KMS-11 (cell line): ENCODE data around the gene CHMP6.

Experiments used
- H2AFZ ChIP-seq: fragments of 200-600 bp; sonication (generic); 2 replicates; pipeline ENCODE4 v1.6.1; 2016; ENCODE audit warnings: antibody characterized with exemption, mixed run types, low read depth
- H3K27ac ChIP-seq: fragments of 200-600 bp; sonication (generic); 2 replicates; pipeline ENCODE4 v1.6.1; 2016; ENCODE audit warnings: mild to moderate bottlenecking, mixed run types
- H3K27me3 ChIP-seq: fragments of 200-600 bp; sonication (generic); 2 replicates; pipeline ENCODE4 v1.6.1; 2017; ENCODE audit warnings: mild to moderate bottlenecking, low read depth, mixed run types, moderate library complexity; ENCODE audit not compliant: insufficient read depth
- H3K36me3 ChIP-seq: fragments of 200-600 bp; sonication (generic); 2 replicates; pipeline ENCODE4 v1.6.1; 2017; ENCODE audit warnings: mild to moderate bottlenecking, mixed run types; ENCODE audit not compliant: insufficient read depth
- H3K4me1 ChIP-seq: fragments of 200-600 bp; sonication (generic); 2 replicates; pipeline ENCODE4 v1.6.1; 2016; ENCODE audit warnings: mild to moderate bottlenecking, low read depth, mixed run types; ENCODE audit not compliant: poor library complexity, severe bottlenecking
- H3K4me2 ChIP-seq: fragments of 200-600 bp; sonication (generic); 2 replicates; pipeline ENCODE4 v1.7.0; 2016; ENCODE audit warnings: mild to moderate bottlenecking, mixed run types
- H3K4me3 ChIP-seq: fragments of 200-600 bp; sonication (generic); IDR thresholded peaks from 2 replicates; pipeline ENCODE4 v1.6.1; 2017; ENCODE audit warnings: low read depth, low read length, mixed read lengths; ENCODE audit not compliant: insufficient read depth
- H3K79me2 ChIP-seq: fragments of 200-600 bp; sonication (generic); 2 replicates; pipeline ENCODE4 v1.6.1; 2016; ENCODE audit warnings: low read depth, mixed run types; ENCODE audit not compliant: insufficient read depth
- H3K9ac ChIP-seq: fragments of 200-600 bp; sonication (generic); 2 replicates; pipeline ENCODE4 v1.6.1; 2016; ENCODE audit warnings: mild to moderate bottlenecking, mixed run types
- H4K20me1 ChIP-seq: fragments of 200-600 bp; sonication (generic); 2 replicates; pipeline ENCODE4 v1.6.1; 2016; ENCODE audit warnings: mild to moderate bottlenecking, mixed run types; ENCODE audit not compliant: insufficient read depth
- CTCF ChIP-seq: fragments of 200-600 bp; sonication (generic); conservative IDR thresholded peaks from 2 replicates; pipeline ENCODE4 v1.6.1; 2017; ENCODE audit warnings: low read depth, mild to moderate bottlenecking, antibody characterized with exemption, low read length, moderate library complexity, mixed read lengths

Gene CHMP6

GRCh38 chr17:81032641-81033480, 41.2 kb downstream of the CHMP6 start:
- no peaks in the 10 kb centered on the region for H3K36me3 ChIP-seq
- H3K79me2 ChIP-seq = no peaks in the 10 kb centered on the region
- H4K20me1 ChIP-seq = no peaks in the 10 kb centered on the region
- no peak overlapping the region for H3K27ac ChIP-seq
- H3K27me3 ChIP-seq = peaks cover 87% of the 10 kb centered on the region
- no peak overlapping the region for H3K9ac ChIP-seq
- H3K4me3 ChIP-seq = no peak overlapping the region
- no peaks in the 10 kb centered on the region for H3K4me1 ChIP-seq
- no peak overlapping the region for H2AFZ ChIP-seq
- no peak for TF ChIP-seq CTCF
- H3K4me2 ChIP-seq = no peak overlapping the region

GRCh38 chr17:81033535-81034167, 42.0 kb downstream of the CHMP6 start:
- Histone ChIP-seq H3K27ac (no peak overlapping the region), H3K4me3 (no peak overlapping the region), H2AFZ (peak overlapping the region; percentile 38; the same call in 1 of the 2 replicates), H4K20me1 (no peaks in the 10 kb centered on the region), H3K9ac (no peak overlapping the region), H3K4me1 (no peaks in the 10 kb centered on the region), H3K79me2 (no peaks in the 10 kb centered on the region), H3K4me2 (no peak overlapping the region; the same call in 1 of the 2 replicates), H3K27me3 (peaks cover 87% of the 10 kb centered on the region), H3K36me3 (no peaks in the 10 kb centered on the region)
- TF ChIP-seq CTCF = no peak

GRCh38 chr17:81034168-81034777, 42.6 kb downstream of the CHMP6 start:
- Histone ChIP-seq H3K79me2 (no peaks in the 10 kb centered on the region), H3K4me3 (no peak overlapping the region), H3K36me3 (no peaks in the 10 kb centered on the region), H3K4me1 (no peaks in the 10 kb centered on the region), H3K4me2 (peak overlapping the region; percentile 48), H3K9ac (no peak overlapping the region), H3K27me3 (peaks cover 87% of the 10 kb centered on the region), H4K20me1 (no peaks in the 10 kb centered on the region), H3K27ac (no peak overlapping the region), H2AFZ (peak overlapping the region; percentile 38; the same call in 1 of the 2 replicates)
- no peak for TF ChIP-seq CTCF

GRCh38 chr17:81034779-81035520, 43.3 kb downstream of the CHMP6 start, which contains the start of gene BAIAP2:
Gene BAIAP2 (plus strand): TSS chr17:81035151. CDS start chr17:81035255, 104 bp downstream.
- peaks cover 87% of the 10 kb centered on the region for H3K27me3 ChIP-seq
- H3K4me2 ChIP-seq = peak within 1 kb of the TSS; percentile 48
- no peak within 1 kb of the TSS for H3K9ac ChIP-seq
- H2AFZ ChIP-seq = peak within 1 kb of the TSS; percentile 38; the same call in 1 of the 2 replicates
- no peak within 1 kb of the TSS for H3K4me3 ChIP-seq
- no peaks in the 10 kb centered on the region for H3K79me2 ChIP-seq
- H3K36me3 ChIP-seq = no peaks in the 10 kb centered on the region
- no peak within 1 kb of the TSS for H3K27ac ChIP-seq
- TF ChIP-seq CTCF = no peak
- H3K4me1 ChIP-seq = no peaks in the 10 kb centered on the region
- no peaks in the 10 kb centered on the region for H4K20me1 ChIP-seq
